Right ventricle myocardium superior (tissue), 1 donor: ENCODE data around the gene DPP6. TPM values are rescaled to one million over a fixed set of nuclear protein-coding genes. Genes with fewer than 3 reads are reported as not detected.
A peak's percentile ranks its signal among the peaks of the same experiment; 100 is the strongest.

Experiments
- ATAC-seq: fragments of 200-7000 bp; cut with Tn5 transposase; one replicate; pipeline ENCODE4 v1.9.1; 2020; ENCODE audit warnings: mild to moderate bottlenecking; ENCODE audit not compliant: poor library complexity
- DNase-seq: peaks from one replicate; pipeline ENCODE4 v3.0.0-alpha.2; 2020
- intact Hi-C: fragments of 100-400 bp; cut with DNase I; formaldehyde crosslinking; loops from one replicate; pipeline ENCODE4 v1.11.2; 2022
- total RNA-seq: library from RNA; stranded (reverse); fragmentation: NEBNext Ultra II Directional; extraction: Animal tissue kit (Norgen Biotek cat#: 25700); gene quantifications from one replicate; pipeline ENCODE4 v1.2.1, GENCODE V29; 2021
- donor health status: DM: no; HTN: yes; CAD: no; lungs with severe emphysema.

Gene DPP6
- total RNA-seq, 1 donor from 2014 or later: 0.19 TPM

DNA sequence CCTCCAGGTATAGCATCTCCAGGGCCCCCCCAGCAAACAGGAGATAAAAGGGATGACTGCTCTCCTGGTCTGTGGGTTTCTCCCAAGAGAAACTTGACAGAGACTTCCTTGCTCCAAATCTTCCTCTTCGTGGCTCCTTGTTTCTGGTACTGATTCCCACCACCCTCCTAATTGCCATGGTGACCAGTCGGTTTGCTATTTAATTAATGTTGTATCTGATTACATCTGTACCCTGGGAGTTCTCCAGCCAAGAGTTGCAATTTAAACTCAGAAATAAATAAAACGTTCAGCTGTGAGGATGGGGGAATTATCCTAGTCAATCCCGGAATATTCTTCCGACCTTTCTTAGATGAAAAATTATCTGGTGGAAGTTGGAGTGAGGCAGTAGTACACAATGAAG lies 686.0 kb downstream of the DPP6 start:
- intact Hi-C loops: no loop called here
- DNase-seq: no peak
- no peak for ATAC-seq

DNA sequence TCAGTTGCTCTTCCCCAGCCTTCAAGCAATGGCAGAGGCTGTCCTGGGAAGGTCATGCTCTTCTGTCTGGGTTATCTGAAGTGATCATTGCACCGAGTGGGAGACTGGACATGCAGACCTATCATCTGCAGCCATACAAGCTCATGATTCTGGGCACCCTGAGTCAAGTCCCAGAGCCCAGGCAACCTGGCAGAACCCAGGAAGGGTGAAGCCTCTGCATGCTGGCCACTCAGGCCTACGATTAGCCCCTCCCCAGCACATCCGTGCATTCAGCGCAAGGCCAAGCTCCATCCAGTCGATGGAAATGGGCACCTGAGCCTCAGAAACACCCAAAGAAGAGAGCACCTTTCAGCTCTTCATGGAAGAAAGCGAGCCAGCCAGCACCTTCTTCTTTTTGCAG lies 688.9 kb downstream of the DPP6 start:
- no peak for ATAC-seq

DNA sequence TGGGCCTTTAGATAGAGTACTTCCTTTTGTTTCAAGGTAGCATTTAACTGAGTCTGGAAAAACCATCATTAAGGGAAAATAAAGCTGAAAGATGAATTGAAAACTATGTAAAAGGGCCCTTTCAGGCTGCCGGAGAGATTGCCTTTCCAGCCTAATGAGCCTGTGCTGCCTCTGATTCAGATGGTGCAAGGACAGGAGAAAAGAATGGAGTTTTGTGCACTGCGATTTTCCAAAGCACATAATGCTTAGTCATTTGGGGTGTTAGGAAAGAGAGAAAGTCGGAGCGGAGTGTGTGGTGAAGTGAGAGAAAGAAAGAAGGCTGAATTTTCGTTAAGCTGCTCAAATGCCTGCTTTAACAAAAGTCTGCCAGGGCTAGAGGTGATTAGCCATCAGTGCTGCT lies 691.0 kb downstream of the DPP6 start:
- DNase-seq: no peak
- no peak for ATAC-seq
- intact Hi-C loops: no loop called here

More for the DNA sequence above, 688.9 kb downstream of the DPP6 start:
- no peak for DNase-seq
- intact Hi-C loops: no loop called here

DNA sequence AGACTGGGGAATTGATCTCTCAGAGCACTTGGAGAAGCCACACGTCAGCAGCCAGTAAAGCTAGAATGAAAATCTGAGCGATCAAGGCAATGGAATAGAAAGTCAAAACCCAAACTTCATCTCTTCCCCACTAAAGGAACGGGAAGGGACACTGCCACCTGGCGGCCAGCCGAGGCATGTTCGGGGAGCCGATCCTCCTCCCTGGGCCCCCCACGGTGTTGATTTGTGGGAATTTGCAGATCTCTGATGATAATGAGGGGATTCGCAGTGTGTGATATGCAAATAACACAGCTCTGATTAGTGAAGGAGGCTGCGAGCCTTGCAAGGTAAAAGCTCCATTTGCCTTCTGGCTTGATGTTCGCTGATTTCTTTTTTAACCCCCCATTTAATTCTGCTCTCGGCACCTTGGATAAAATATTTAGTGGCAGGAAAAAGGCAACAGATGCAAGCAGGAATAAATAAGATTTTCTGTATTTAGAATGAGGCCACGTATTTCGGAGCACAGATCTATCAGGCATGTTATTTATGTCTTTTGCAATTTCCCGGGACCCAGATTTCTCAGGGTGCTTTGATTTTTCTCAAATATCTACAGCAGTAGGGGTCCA lies 692.2 kb downstream of the DPP6 start:
- intact Hi-C loops: no loop called here
- no peak for ATAC-seq
- peak; percentile 47 for DNase-seq

DNA sequence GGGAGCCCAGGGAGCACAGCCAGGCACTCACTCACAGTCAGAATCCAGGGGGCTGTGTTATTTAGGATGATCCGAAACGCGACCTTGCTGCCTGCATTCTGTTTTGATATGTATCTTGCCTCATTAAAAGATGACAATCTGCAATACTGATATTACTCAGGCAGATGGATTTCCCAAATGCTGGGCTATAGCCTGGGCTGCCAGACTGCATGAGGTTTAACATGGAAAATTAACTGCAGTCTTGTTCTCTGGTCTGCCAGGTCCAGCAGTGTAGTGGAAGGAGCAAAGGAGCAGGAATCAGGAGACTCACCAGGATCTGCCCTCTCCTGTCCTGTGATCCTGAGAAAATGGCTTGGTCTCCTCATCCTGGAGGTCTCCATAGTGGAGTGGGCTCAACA lies 692.7 kb downstream of the DPP6 start:
- intact Hi-C loops: no loop called here
- ATAC-seq: no peak

DNA sequence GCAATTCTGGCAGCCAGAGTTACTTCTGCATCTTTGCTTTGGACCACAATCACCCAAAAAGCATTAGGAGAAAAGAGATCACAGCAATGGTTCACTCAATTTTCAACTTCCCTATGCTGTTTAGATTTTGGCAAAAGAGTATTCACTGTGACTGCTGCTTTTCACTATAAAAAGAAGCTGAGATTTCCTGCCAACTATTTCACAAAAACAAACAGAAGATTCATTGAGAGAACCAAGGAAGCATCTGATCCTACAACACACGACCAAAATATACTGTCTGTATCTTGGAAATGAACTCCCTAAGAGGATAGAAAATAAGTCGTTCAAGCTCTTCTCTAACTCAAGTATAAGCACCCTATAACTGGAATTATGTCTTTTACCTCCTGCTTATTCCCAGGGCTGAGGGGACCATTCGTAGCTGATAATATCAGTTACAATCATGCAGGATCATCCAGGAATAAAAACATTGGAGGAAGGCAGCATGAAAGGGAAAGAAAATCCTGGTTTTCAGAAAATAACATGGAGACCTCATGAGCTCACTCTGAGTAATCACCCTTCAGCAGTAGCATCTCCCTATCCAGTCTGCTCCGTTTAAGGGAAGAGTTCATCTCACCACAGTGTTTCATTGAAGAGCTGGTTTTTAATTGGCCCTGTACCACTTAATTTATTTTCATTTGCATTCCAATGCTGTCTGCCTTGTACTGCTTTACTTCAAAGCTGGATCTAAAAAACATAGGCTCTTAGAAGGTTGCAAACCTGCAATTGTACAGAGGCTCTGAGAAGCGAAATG lies 694.6 kb downstream of the DPP6 start:
- intact Hi-C loops: no loop called here
- DNase-seq (no peak), ATAC-seq (no peak)

More for the DNA sequence above, 692.7 kb downstream of the DPP6 start:
- DNase-seq: no peak

DNA sequence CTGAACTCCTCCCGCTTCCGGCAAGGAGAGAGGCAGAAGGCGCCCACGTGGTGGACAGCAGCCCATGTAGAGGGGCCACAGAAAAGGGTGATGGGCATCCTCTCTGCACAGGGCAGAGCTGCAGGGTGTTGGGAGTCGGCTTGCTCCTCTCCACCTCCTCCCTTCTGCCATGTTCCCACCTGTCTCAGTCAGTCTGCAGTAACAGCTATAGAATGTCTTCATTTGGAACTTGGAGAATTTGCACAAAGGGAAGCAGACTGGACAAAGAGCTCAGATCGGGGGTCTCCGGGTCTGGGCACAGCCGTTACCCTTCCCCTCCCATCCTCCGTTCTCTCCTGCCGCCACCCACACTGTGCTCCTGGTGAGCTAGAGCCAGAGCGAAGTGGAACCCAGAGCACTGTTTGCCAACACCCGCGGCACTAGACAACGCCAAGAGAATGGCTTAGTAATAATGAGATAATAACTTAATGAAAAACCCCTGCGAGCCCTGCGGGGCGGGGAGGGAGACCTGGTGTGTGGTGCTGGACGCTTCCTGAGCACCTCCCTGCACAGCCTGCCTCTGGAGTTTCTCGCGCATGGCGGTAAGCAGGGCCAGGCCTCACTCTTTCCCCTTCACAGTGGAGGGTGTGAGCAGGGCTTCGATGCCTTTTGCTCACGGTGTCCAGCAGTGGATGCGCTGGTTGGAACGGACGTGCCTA lies 696.0 kb downstream of the DPP6 start:
- no peak for ATAC-seq
- no peak for DNase-seq
- intact Hi-C loops: no loop called here

DNA sequence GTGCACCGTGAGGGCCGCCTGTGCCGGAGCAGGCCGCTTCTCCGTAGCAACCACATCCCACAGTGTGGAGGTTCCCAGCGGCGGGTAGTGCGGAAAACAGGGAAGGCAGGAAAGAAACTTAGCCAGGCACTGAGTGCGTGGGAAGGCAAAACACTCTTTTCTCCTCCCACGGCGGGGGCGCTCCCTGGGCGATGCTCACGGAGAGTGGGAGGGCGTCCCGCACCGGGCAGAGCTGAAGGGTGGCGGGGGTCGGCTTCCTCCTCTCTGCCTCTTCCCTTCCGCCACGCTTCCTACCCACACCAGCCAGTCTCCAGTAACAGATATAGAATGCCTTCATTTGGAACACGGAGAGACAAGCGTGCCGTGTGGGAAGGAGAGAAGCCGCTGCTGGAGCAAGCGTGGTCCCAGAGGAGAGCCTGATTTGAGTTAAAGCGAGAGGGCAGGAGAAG lies 698.2 kb downstream of the DPP6 start:
- intact Hi-C loops: no loop called here
- ATAC-seq (no peak), DNase-seq (no peak)

DNA sequence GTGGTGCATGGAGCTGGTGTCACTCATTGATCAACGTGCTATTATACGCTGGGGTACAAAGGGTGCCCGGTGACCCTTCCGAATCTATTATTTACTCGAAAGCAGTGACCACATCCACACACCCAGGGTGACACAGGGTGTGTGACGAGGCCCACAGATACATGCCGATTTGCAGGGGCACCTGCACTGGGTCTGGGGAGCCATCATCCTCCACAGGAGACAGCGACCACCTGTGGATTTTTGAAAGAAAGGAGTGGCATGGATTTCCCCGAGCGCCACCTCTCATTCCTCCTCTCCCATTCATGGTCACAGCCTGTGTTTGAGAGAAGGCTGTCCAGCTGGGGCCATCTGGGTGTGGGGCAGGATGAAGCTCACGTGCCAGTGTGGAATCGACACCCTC lies 701.0 kb downstream of the DPP6 start:
- DNase-seq: no peak
- intact Hi-C loops: no loop called here
- no peak for ATAC-seq

DNA sequence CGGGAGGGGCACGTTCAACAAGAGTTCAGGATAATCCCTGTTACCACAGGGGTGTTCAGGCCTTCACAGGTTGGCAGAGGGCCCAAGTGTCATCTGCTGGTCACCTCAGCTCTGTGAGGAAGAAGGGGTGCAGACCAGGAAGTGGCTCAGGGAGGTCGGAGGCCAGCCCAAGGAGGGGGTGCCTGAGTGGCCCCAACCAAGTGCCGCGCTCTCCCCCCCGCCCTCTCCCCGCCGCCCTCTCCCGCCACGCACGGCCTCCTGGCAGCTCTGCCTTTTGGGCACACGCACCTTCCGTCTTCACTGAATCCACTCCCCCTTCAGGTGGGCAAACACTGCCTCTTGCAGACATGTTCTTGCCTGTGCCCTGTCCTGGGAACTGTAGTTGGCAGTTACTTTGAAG lies 705.6 kb downstream of the DPP6 start:
- intact Hi-C loops: no loop called here
- no peak for ATAC-seq

DNA sequence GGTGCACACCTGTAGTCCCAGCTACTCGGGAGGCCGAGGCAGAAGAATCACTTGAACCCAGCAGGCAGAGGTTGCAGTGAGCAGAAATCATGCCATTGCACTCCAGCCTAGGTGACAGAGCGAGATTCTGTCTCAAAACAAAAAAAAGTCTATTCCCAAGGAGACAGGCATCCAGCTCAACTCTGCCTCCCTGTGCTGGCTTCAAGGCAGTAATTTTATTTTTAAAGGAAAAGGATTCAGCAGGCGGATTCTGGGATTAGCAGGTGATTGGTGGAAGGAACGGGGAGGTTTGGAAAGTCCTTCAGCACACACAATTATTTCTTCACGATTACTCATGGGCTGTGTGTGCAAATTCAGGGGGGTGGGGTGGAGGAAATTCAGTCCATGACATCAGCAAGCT lies 707.8 kb downstream of the DPP6 start:
- intact Hi-C loops: no loop called here
- DNase-seq (no peak), ATAC-seq (no peak)

More for the DNA sequence above, 705.6 kb downstream of the DPP6 start:
- no peak for DNase-seq

DNA sequence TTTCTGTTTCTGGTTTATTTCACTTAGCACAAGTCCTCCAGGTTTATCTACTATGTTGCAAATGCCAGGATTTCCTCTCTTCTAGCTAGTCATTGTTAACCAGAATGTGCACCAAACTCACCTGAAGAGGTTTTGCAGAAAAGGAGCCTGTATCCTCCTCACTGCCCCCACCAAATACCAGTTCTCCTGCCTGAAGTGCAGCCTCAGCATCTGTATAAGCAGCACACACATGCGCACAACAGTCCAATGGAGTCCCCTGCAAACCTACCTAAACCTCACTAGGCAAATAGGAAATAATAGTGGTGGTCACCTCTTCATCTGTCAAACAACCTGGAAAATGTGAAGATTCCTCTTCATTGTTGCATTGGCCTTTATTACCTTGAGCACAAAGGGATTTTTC lies 712.9 kb downstream of the DPP6 start:
- ATAC-seq (no peak), DNase-seq (no peak)
- intact Hi-C loops: no loop called here

DNA sequence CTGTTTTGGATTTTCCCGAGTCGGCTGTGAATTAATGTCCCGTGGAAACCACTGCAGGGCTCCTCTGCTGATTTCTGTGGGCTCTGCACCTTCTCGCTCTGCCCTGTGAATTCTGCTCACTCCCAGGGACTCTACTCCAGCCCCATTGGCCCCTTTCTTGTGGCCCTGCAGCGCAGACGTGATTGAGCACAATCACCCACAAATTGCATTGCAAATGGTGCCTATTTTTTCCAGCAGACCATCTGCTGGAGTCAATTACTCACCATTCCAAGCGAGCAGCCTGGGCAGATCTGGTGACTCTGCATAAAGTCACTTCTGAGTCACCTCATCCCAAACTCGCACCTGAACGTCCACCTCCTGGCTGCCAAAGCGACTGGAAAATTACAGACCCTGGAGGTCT lies 714.9 kb downstream of the DPP6 start:
- DNase-seq (no peak), ATAC-seq (no peak)
- intact Hi-C loops: no loop called here

DNA sequence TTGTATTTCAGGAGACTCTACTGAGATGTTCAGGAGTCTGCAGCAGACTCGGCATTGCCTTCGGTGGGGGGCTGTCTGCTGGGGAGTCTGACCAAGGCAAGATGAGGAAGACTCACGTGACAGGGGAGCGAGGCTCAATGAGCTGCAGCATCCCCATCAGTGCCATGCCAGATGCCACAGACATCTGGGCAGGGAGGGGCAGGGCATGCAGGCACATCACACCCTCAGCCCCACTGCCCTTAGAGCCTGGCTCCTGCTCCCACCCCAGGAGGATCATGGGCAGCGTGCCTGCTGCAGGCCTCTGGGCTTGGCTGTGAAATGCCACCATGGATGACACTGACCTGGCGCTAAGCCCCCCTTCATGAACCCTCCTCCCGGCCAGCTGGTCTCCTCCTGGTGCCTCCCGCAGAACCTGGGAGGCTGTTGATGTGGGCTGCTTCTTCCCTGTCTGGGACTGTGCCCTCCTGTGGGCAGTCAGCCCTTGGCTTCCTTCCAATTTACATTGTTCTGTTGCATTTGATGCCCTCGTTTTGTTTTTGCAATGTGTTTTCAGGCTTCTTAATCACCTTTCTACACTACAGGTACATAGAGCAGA lies 715.7 kb downstream of the DPP6 start:
- ATAC-seq (no peak), DNase-seq (no peak)
- intact Hi-C loops: no loop called here

DNA sequence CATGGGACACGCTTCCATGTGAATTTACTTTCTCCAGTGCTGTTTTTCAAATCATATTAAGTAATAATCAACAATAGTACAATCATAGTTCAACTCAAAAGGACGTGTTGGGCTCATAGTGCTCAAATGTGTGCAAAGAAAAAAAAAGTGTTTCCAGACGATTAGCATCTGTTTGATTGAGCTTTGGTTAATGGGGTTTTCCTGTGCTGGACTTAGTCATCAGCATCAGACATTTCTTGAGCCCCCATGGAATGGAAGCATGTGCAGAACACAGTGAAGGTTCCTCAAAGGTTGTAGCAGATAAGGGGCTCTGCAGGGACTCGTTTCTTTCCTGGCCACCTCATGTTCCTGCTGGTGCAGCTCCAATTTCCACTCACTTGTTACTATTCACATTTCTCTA lies 716.8 kb downstream of the DPP6 start:
- DNase-seq (no peak), ATAC-seq (no peak)
- intact Hi-C loops: no loop called here

DNA sequence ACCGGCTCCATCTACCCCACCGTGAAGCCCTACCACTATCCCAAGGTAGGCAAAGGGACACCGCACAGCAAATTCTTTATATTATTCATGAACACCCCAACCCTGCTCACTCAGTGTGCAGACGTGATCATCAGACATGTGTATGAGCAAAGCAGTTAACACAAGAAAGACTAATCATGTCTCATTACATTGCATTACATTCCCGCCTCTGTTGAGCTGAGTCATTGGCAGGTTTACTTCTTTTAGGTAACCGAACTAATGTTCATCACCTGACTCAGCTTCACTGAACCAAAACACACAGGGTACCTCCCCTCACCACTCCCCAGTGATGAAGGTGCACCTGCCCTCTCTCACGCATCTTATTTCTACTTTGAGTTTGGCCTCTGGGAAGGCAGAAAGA lies 717.3 kb downstream of the DPP6 start:
- no peak for DNase-seq
- intact Hi-C loops: no loop called here
- no peak for ATAC-seq

DNA sequence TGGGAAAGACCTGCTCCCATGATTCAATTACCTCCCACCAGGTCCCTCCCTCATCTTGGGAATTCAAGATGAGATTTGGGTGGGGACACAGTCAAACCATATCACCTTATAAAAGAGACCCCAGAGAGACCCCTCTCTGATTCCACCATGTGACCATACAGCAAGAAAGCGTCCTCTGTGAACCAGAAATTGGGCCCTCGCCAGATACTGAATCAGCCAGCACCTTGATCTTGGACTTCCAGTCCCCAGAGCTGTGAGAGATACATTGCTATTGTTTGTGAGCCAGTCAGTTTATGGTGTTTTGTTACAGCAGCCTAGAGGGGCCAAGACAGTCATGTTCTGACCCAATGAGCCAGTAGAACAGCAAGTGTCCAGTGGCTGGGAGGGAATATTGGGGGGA lies 718.2 kb downstream of the DPP6 start:
- ATAC-seq: no peak
- intact Hi-C loops: no loop called here
- no peak for DNase-seq

DNA sequence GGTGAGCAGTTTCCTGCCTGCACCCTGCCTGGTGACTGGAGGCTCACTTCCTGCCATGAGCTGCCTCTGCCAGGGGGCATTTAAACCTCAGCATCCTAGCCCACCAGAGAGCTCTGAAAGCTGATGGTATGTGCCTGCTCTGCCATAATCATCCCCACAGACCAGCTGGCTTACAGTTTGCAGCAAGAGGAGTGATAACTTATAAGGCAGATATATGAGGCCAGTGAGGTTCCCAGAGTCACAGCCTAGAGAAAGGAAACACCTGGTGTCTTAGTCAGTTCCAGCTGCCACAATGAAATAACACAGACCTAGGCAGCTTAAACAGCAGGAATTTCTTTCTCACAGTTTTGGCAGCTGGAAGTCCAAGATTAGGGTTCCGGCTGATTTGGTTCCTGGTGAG lies 718.8 kb downstream of the DPP6 start:
- intact Hi-C loops: no loop called here
- ATAC-seq (no peak), DNase-seq (no peak)

DNA sequence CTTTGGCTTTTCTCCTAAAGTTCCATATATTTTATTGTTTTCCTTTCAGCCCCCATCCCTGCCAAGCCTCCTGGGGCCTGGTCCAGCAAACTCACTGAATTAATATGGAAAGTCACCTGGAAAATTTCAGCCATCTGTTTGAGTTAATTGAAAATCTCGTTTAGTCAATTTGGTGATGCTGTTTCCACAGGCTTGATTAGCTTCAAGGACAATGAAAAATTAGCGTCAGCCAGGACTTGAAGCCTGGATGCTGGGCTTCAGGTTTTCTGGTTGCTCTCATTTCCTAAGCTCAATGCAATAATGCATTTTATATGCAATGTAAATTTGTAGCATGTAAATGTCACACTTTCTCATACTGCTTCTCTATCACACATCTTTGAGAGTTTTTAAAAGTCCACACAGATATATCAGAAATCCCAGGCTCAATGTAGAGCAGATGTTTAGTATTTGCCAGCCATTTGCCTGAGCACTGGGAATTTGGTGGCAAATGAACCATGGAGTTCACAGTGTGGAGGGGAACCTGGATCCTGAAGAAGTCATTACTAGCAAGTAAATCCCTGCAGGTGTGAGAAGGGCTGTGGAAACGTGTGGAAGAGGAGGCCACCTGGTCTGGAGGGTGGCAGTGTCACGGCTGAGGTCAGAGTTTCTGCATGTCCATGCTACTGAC lies 722.2 kb downstream of the DPP6 start:
- intact Hi-C loops: no loop called here
- ATAC-seq (no peak), DNase-seq (no peak)
